Activated gamma-delta T cell (primary cell): ENCODE data around the gene TRAPPC4.
"Not testable (repeated sequence)": the region's sequence is repeated elsewhere in the genome, so short reads cannot be mapped to it uniquely, and the experiment has no call there.

Experiments used
- DNase-seq: peaks from one replicate; lab custom pipeline; 2025; lab: John Stamatoyannopoulos, UW
- total RNA-seq, 2 donors: gene quantifications; one replicate each; lab custom pipeline; 2026; lab: John Stamatoyannopoulos, UW

The TRAPPC4 gene, protein sequence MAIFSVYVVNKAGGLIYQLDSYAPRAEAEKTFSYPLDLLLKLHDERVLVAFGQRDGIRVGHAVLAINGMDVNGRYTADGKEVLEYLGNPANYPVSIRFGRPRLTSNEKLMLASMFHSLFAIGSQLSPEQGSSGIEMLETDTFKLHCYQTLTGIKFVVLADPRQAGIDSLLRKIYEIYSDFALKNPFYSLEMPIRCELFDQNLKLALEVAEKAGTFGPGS
- 47.3 to 54.3 reads per million in 2 donors for total RNA-seq

GRCh38 chr11:119018074-119018938 lies at the start of gene TRAPPC4, which contains the start of gene RPS25:
Gene TRAPPC4, plus strand, starts transcription at chr11:119018766. Its CDS starts 30 bp downstream, at chr11:119018796.
Gene RPS25, minus strand, starts transcription at chr11:119018343. Its CDS starts 59 bp downstream, at chr11:119018284.
- DNase-seq: peak; percentile 87

- not testable (repeated sequence) for DNase-seq
Measured at GRCh38 chr11:118969508-118969907, 49.1 kb upstream of the TRAPPC4 start.

DNA sequence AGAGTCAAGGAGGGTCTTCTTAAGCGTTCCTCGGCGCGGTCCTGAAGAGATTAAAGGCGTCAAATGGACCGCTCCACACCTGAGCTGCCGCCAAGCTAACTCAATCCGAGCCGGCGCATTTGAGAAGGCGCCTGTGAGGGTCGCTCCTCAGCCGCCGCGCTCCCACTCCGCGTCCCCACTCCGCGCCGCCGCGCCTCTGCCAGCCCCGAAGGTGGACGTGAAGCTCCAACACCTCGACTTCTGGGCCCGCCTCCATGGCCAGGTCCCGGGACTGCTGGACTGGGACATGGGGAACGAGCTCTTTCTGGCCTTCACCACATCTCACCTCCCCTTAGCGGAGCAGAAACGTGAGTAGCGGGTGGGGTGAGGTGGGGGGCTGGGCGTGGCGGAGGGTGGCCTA lies 46.9 kb upstream of the TRAPPC4 start, which contains the start of gene FOXR1:
Gene FOXR1 (plus strand): TSS at position 116 of the 400 bp plus-strand sequence. CDS start 171 bp downstream, at position 287.
- DNase-seq: no peak

DNA sequence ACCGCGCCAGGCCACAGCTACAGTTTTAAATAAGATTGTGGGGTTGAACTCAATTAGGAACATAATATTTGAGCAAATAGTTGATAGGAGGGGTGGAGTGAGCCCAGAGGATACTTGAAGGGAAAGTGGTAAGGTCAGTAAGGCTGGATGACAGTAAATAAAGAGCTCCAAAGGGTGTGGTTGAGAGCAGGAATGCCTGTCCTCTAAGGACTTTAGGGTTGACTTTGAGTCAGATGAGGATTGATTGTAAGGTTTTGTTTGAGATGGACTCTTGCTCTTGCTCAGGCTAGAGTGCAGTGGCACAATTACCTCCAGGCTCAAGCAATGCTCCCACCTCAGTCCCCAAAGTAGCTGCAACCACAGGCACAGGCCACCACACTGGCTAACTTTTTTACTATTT lies 44.6 kb upstream of the TRAPPC4 start:
- DNase-seq: no peak

DNA sequence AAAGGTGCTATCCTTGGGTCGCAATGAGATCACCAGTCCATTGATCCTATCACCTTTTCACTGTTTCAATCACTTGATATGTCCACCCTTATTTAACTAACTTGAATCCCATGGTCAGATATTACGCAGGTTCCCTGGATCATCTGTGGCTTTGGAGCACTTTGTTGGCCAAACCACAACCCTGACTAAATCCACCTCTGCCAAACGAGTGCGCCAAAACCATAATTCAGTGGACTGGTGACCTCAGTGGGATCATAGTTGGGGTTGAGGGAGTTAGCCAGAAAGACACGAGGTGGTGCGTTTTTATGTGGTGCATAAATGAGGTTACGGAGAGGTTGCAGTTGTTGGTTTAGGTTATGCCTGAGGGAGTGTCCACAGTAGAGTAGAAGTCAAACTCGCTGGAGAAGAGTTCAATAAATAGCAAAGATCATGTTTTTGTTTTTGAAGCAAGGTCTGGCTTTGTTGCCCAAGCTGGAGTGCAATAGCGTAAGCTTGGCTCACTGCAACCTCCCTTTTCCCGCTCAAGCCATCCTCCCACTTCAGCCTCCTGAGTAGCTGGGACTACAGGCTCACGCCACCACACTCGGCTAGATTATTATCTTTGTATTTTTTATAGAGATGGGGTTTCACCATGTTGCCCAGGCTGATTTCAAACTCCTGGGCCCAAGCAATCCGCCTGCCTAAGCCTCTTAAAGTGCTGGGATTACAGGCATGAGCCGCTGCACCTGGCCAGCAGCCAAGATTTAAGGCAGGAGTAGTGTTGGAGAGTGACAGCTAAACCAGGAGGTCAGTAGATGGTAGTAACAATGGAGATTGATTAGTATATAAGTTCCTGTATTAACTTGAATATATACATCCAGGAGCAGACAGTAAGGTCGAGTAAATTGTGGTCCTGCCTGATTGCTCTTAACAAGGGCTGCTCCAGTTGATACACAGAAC lies 42.5 kb upstream of the TRAPPC4 start:
- DNase-seq: no peak

- DNase-seq: no peak
Measured at GRCh38 chr11:118979434-118979833, 39.1 kb upstream of the TRAPPC4 start.

DNA sequence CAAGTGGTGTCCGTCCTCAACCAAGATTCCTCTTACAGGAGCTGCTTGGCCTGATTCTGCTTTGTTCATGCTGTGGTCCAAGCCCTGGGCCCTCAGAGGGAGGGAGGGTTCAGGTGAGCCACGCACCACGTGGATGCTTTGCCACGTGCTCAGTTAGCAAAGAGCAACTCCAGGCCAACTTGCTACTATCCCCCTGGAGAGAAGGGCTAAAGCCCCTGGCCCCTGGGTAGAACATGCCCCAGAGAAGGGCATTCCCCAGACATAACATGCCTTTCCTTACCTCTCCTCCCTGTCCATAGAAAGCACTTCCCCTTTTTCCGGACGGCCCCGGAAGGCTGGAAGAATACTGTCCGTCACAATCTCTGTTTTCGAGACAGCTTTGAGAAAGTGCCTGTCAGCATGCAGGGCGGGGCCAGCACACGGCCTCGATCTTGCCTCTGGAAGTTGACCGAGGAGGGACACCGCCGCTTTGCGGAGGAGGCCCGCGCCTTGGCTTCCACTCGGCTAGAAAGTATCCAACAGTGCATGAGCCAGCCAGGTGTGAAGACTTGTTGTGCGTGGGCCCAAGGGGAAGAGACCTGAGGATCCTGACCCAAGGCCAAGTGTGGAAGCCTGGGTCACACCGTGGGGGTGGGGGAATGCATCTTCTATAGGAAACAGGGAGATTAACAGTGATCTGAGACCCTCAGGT lies 38.2 kb upstream of the TRAPPC4 start:
- no peak for DNase-seq

- not testable (repeated sequence) for DNase-seq
Measured at GRCh38 chr11:118984337-118984736, 34.2 kb upstream of the TRAPPC4 start.

DNA sequence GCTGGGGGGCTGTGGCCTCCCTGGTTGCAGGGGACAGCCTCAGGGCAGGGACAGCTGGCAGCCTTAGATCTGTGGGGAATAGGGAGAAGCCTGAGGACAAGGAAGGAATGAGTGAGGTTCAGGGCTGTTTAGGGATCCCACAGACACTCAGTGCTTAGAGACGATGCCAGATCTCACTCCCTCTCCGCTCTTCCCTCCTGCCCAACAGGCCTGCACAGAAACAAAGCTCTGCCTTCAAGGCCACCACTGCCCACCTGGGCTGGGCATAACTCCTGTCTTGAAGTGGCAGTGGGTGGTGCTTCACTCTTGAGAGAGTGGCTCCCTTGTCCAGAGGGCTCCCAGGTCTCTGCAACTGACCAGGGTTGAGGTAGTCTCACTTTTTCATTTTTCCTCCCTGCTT lies 33.7 kb upstream of the TRAPPC4 start:
- DNase-seq: no peak

DNA sequence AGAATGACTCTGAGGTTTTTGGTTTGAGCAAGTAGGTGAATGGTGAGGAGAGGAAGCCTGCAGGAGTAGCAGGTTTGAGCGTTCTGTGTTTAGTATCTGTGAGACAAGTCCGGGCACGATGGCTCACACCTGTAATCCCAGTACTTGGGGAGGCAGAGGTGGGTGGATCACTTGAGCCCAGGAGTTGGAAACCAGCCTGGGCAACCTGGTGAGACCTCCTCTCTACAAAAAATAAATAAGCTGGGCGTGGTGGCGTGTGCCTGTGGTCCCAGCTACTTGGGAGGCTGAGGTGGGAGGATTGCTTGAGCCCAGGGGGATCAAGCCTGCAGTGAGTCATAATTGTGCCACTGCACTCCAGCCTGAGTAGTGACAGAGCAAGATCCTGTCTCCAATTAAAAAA lies 30.3 kb upstream of the TRAPPC4 start:
- no peak for DNase-seq

- not testable (repeated sequence) for DNase-seq
Measured at GRCh38 chr11:118991486-118992038, 27.0 kb upstream of the TRAPPC4 start.

DNA sequence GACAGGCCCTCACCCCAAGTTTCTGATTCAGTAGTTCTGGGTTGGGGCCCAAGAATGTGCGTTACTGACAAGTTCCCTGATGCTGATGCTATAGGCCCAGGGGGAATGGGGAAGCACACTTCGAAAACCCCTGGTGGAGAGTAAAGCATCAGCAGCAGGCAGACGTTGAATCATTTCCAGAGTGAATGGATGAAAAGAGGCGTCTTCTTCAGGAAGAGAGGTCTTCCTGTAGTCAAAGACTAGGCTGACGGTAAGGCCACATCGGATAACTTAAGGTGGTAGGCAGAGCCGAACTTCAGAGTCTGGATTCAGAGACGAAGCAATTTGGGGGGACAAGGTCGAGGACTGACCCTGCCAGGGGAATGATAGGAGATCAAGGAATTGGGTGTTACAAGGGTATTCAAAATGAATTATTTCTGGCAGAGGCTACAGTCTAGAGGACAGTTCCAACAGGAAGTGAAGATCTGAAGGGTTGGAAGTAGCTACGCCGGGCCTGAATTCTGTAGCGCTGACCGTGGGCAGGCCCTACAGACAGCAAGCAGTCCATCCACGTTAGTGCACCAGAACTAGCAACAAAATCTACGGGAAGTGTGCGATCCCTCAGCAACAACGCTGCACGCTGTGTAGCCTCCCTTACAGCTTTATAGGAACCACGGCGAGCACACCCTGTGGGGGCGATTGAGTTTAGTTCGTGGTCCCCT lies 21.5 kb upstream of the TRAPPC4 start:
- DNase-seq: no peak

DNA sequence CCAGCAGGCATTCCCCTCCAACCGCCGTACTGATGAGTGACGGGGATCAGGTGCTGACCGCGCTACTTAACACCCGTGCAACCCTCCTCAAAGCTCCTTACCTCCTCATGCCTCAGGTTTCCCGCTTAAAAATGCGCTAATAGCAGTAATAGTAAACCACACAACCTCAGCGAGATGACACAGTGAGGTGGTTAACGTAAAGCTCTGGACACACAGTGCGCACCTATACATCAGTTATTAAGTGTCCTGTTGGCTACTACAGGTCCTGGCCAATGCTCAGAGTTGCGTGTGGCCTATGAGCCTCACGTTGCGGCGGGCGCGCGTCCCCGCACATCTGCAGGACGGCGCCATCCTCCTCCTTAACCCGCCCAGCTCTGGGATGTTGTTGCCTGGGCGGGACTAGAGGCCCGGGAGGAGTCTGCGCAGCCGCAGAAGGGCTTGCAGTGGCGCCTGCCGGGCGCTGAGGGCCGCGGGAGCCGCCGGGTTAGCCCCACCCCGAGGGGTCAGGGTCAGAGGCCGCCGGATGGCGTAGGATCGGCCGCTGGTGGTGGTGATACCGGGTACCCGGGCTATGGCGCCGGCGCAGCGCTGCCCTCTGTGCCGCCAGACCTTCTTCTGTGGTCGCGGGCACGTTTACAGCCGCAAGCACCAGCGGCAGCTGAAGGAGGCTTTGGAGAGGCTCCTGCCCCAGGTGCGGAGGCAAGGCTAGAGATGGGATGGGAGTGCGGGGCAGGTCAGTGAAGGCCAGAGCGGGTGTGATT lies 20.8 kb upstream of the TRAPPC4 start, which contains the start of gene CENATAC:
Gene CENATAC (plus strand): TSS at position 512 of the 761 bp plus-strand sequence. CDS start 60 bp downstream, at position 572.
- peak; percentile 94 for DNase-seq

DNA sequence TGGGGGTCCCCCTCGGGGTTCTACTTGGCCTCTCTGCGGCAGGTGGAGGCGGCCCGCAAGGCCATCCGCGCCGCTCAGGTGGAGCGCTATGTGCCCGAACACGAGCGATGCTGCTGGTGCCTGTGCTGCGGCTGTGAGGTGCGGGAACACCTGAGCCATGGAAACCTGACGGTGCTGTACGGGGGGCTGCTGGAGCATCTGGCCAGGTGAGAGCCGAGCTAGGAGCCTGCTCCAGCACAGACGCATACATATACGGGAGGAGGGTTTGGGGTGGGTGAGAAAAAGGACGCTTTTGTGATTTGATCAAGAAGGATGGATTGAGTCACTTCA lies 20.2 kb upstream of the TRAPPC4 start:
- peak; percentile 35 for DNase-seq

- no peak for DNase-seq
Measured at GRCh38 chr11:118998822-118999221, 19.7 kb upstream of the TRAPPC4 start.

DNA sequence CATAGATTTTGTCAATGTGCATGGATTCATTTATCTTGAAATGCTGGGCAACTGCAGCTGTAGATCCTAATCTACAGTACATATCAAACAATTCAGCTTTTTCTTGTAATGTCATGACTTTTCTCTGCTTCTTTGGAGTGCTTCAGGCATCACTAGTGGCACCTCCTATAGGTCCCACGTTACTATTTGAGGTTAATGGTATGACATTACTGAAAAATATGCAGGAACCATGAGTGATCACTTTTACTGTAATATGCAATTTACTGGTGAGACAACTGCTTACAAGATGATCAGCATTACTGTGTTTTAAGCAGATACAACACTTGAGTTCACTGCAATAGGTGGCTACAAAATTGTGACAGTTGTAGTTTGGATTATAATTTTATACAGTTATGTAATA lies 17.7 kb upstream of the TRAPPC4 start:
- no peak for DNase-seq

DNA sequence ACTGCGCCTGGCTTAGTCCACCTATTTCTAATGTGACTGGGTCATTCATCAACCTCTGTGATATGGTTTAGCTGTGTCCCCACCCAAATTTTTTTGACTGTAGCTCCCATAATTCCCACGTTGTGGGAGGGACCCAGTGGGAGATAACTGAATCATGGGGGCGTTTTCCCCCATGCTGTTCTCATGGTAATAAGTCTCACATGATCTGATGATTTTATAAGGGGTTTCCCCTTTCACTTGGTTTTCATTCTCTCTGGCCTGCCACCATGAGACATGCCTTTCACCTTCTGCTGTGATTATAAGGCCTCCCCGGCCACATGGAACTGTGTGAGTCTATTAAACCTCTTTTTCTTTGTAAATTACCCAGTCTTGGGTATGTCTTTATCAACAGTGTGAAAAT lies 11.9 kb upstream of the TRAPPC4 start:
- no peak for DNase-seq

GRCh38 chr11:119011476-119012053 lies 7.0 kb upstream of the TRAPPC4 start:
- DNase-seq: no peak

DNA sequence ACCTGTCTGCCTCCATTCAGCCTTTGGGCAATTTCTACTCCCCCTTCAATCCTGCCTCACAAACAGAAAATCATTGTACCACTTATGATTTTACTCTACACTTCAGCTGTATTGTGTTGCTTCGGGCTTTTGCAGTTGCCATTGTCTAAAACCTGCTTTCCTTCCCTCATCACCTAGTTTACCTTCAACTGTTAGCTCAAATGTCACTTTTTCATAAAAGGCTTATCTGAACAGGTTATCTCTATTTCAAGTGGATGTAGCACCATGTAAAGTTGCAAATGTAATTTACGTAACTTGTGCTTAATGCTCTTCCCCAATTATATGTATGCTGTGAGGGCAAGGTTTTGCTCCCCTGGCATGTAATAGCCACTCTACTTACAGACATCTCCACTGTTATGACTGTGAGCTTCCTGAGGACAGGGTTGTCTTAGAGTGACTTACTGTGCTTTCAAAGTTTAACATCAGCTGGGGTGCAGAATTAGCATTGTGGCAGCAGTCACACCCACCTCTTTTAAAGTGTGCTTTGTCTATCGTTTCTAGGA lies 5.9 kb upstream of the TRAPPC4 start:
- DNase-seq: no peak
